H1 (cell line): Measurements from ENCODE around the gene RASEF. TPM values are rescaled to one million over a fixed set of nuclear protein-coding genes. Genes with fewer than 3 reads are reported as not detected.

ENCODE experiments used
- CTCF ChIA-PET: fragments of 300-600 bp; sonication (Branson Sonifier 250); formaldehyde crosslinking; loops from one replicate; lab custom pipeline; 2021; ENCODE audit not compliant: partially characterized antibody; lab: Charles Lee
- POLR2A ChIA-PET: fragments of 300-600 bp; sonication (Branson Sonifier 250); formaldehyde crosslinking; loops from one replicate; lab custom pipeline; 2021; ENCODE audit warnings: inconsistent platforms; ENCODE audit not compliant: partially characterized antibody; lab: Charles Lee
- DNase-seq, 2 experiments: peaks; one replicate each; pipeline versions ENCODE4 v3.0.0 to v3.0.0-alpha.2; 2010 to 2022; ENCODE audit warnings: low spot score in 2 of 2, low read depth in 1 of 2, mixed read lengths in 1 of 2
- FAIRE-seq: peaks from 2 replicates; lab custom pipeline; 2011; peaks lifted over from hg19 to GRCh38; lab: Jason Lieb, UNC
- H2AFZ ChIP-seq: 2 replicates; pipeline ENCODE4 v1.8.1; 2012; ENCODE audit warnings: low read length, inconsistent platforms
- H2AK5ac ChIP-seq: 2 replicates; pipeline ENCODE4 v1.6.1; 2013; ENCODE audit warnings: low read depth, low read length
- H2BK120ac ChIP-seq: replicated peaks from 2 replicates; pipeline ENCODE3; 2013; ENCODE audit warnings: low read depth, low read length, inconsistent platforms
- H2BK12ac ChIP-seq: 2 replicates; pipeline ENCODE4 v1.6.1; 2013; ENCODE audit warnings: low read depth, low read length
- H2BK15ac ChIP-seq: 2 replicates; pipeline ENCODE4 v1.6.1; 2013; ENCODE audit warnings: low read length
- H2BK20ac ChIP-seq: 2 replicates; pipeline ENCODE4 v1.6.1; 2013; ENCODE audit warnings: low read length
- H2BK5ac ChIP-seq: 2 replicates; pipeline ENCODE4 v1.6.1; 2013; ENCODE audit warnings: low read depth, low read length
- H3K14ac ChIP-seq: 2 replicates; pipeline ENCODE4 v1.6.1; 2013; ENCODE audit warnings: inconsistent platforms; ENCODE audit not compliant: insufficient read length
- H3K18ac ChIP-seq: 2 replicates; pipeline ENCODE4 v1.6.1; 2013; ENCODE audit warnings: low read length; ENCODE audit errors: extremely low read depth
- H3K23ac ChIP-seq: 2 replicates; pipeline ENCODE4 v1.6.1; 2013; ENCODE audit warnings: inconsistent platforms; ENCODE audit not compliant: insufficient read length
- H3K23me2 ChIP-seq: 2 replicates; pipeline ENCODE4 v1.6.1; 2013; ENCODE audit warnings: low read depth, low read length
- H3K27ac ChIP-seq: 2 replicates; pipeline ENCODE4 v1.6.1; 2011; ENCODE audit warnings: low read depth, low read length, inconsistent platforms
- H3K27me3 ChIP-seq, 4 experiments: replicated peaks in 1 of 4; 1 replicate in 1 of 4; 2 replicates in 3 of 4; pipeline versions ENCODE4 v1.6.1 to v1.8.1; 2011 to 2013; ENCODE audit warnings: low read length in 3 of 4, mild to moderate bottlenecking in 3 of 4, inconsistent platforms in 2 of 4, mixed read lengths in 2 of 4, moderate library complexity in 1 of 4; ENCODE audit not compliant: control insufficient read depth in 3 of 4, insufficient read depth in 3 of 4; ENCODE audit errors: extremely low read depth in 1 of 4
- H3K36me3 ChIP-seq, 4 experiments: 2 replicates each; pipeline versions ENCODE4 v1.6.1 to v1.8.1; 2011 to 2013; ENCODE audit warnings: mild to moderate bottlenecking in 4 of 4, low read length in 3 of 4, moderate library complexity in 2 of 4, control low read depth in 1 of 4, inconsistent platforms in 1 of 4; ENCODE audit not compliant: insufficient read depth in 4 of 4, control insufficient read depth in 2 of 4
- H3K4ac ChIP-seq: replicated peaks from 2 replicates; pipeline ENCODE3; 2013; ENCODE audit warnings: low read length, low read depth, mixed read lengths, inconsistent platforms; ENCODE audit not compliant: insufficient read length
- H3K4me1 ChIP-seq, 4 experiments: replicated peaks in 1 of 4; 1 replicate in 1 of 4; 2 replicates in 3 of 4; pipeline versions ENCODE4 v1.6.1 to v1.8.1; 2011 to 2013; ENCODE audit warnings: low read length in 3 of 4, inconsistent platforms in 2 of 4, mixed read lengths in 1 of 4; ENCODE audit not compliant: insufficient read depth in 4 of 4, control insufficient read depth in 3 of 4
- H3K4me2 ChIP-seq, 2 experiments: 2 replicates each; pipeline versions ENCODE4 v1.6.1 to v1.8.1; 2011 to 2013; ENCODE audit warnings: low read depth in 2 of 2, low read length in 2 of 2, control low read depth in 1 of 2, inconsistent platforms in 1 of 2, mild to moderate bottlenecking in 1 of 2; ENCODE audit not compliant: insufficient read depth in 1 of 2
- H3K4me3 ChIP-seq, 4 experiments: fragments of 200-600, 300-600 bp in 1 of 4; sonication (generic), shearing (Covaris generic), sonication (Bioruptor Twin) in 1 of 4; 2 replicates each; pipeline versions ENCODE4 v1.5.1 to v1.8.1; 2011 to 2016; ENCODE audit warnings: low read length in 4 of 4, low read depth in 3 of 4, control low read depth in 2 of 4, inconsistent platforms in 2 of 4, mild to moderate bottlenecking in 2 of 4, mixed read lengths in 1 of 4, moderate library complexity in 1 of 4; ENCODE audit not compliant: insufficient read depth in 2 of 4; ENCODE audit errors: extremely low read depth in 1 of 4
- H3K56ac ChIP-seq: replicated peaks from 2 replicates; pipeline ENCODE3; 2013; ENCODE audit warnings: low read depth, mild to moderate bottlenecking, mixed read lengths, low read length, inconsistent platforms; ENCODE audit not compliant: insufficient read length
- H3K79me1 ChIP-seq: 2 replicates; pipeline ENCODE4 v1.6.1; 2013; ENCODE audit warnings: low read depth, low read length, control low read depth
- H3K79me2 ChIP-seq, 2 experiments: 2 replicates each; pipeline versions ENCODE4 v1.6.1 to v1.8.1; 2012 to 2013; ENCODE audit warnings: low read length in 2 of 2, mild to moderate bottlenecking in 2 of 2, inconsistent platforms in 1 of 2; ENCODE audit not compliant: insufficient read depth in 2 of 2, control insufficient read depth in 1 of 2
- H3K9ac ChIP-seq, 4 experiments: replicated peaks in 1 of 4; 1 replicate in 1 of 4; 2 replicates in 3 of 4; pipeline versions ENCODE4 v1.6.1 to v1.8.1; 2011 to 2013; ENCODE audit warnings: low read depth in 3 of 4, low read length in 3 of 4, control low read depth in 2 of 4, mild to moderate bottlenecking in 2 of 4, moderate library complexity in 2 of 4, inconsistent platforms in 1 of 4; ENCODE audit errors: extremely low read depth in 1 of 4
- H3K9me3 ChIP-seq, 2 experiments: 2 replicates each; pipeline versions ENCODE4 v1.6.1 to v1.8.1; 2012 to 2013; ENCODE audit warnings: mild to moderate bottlenecking in 2 of 2, moderate library complexity in 2 of 2, control low read depth in 1 of 2, inconsistent platforms in 1 of 2, low read depth in 1 of 2, low read length in 1 of 2, mixed read lengths in 1 of 2; ENCODE audit not compliant: insufficient read depth in 2 of 2
- H4K20me1 ChIP-seq, 2 experiments: replicated peaks in 1 of 2; 2 replicates each; pipeline versions ENCODE3 to v1.8.1; 2011 to 2013; ENCODE audit warnings: inconsistent platforms in 2 of 2, low read length in 2 of 2, mild to moderate bottlenecking in 1 of 2; ENCODE audit not compliant: insufficient read depth in 2 of 2, control insufficient read depth in 1 of 2
- H4K5ac ChIP-seq: 2 replicates; pipeline ENCODE4 v1.6.1; 2013; ENCODE audit warnings: low read length, low read depth, mixed read lengths, inconsistent platforms; ENCODE audit not compliant: insufficient read length
- H4K8ac ChIP-seq: 2 replicates; pipeline ENCODE4 v1.8.0; 2013; ENCODE audit warnings: mild to moderate bottlenecking, moderate library complexity, low read length, inconsistent platforms; ENCODE audit not compliant: insufficient read depth; ENCODE audit errors: extremely low read depth
- H4K91ac ChIP-seq: replicated peaks from 2 replicates; pipeline ENCODE3; 2013; ENCODE audit warnings: low read length, mixed read lengths, inconsistent platforms; ENCODE audit not compliant: insufficient read length
- EGR1 ChIP-seq: IDR thresholded peaks from 2 replicates; pipeline ENCODE4 v1.6.1; 2011; ENCODE audit warnings: low read depth, low read length, borderline replicate concordance
- RNF2 ChIP-seq: fragments of 200-900, 300-1000 bp; sonication (generic); IDR thresholded peaks from 2 replicates; pipeline ENCODE4 v1.7.1; 2016; ENCODE audit warnings: borderline replicate concordance, low read depth, mild to moderate bottlenecking, antibody characterized with exemption, low read length; ENCODE audit not compliant: poor library complexity, severe bottlenecking; ENCODE audit errors: missing control alignments
- WGBS, 2 experiments: shearing (Covaris generic) in 1 of 2; methylation state at CpG; one replicate each; pipeline versions ENCODE4 v1.1.6 to v1.1.7; 2013 to 2015; ENCODE audit warnings: low lambda C conversion rate in 2 of 2, mixed read lengths in 2 of 2, inconsistent platforms in 1 of 2, low coverage in 1 of 2, missing lambda C conversion rate in 1 of 2; ENCODE audit not compliant: insufficient replicate concordance in 2 of 2, insufficient coverage in 1 of 2, insufficient read length in 1 of 2; ENCODE audit errors: extremely low coverage in 1 of 2, missing lambda C conversion rate in 1 of 2; 5-methylcytosine and 5-hydroxymethylcytosine counted together
- long read RNA-seq, 2 experiments: library from RNA in 1 of 2; library from capped mRNA in 1 of 2; stranded (forward); transcript quantifications; one replicate each; pipeline ENCODE4 v2.0.0, GENCODE V29; 2021; ENCODE audit warnings: inconsistent platforms in 1 of 2
- polyA minus RNA-seq, 3 experiments: library from RNA; depleted of rRNA, polyadenylated mRNA; stranded (reverse); fragments of >200 nt; gene quantifications; 1 replicate in 2 of 3; 2 replicates in 1 of 3; pipeline ENCODE4 v1.2.3, GENCODE V29; 2011
- polyA plus RNA-seq, 7 experiments: library from polyadenylated mRNA; depleted of rRNA in 3 of 7; stranded (reverse) in 5 of 7; unstranded in 2 of 7; fragments of >200 nt in 5 of 7; fragments of 200-250 nt in 2 of 7; gene quantifications; 1 replicate in 5 of 7; 2 replicates in 1 of 7; 4 replicates in 1 of 7; pipeline versions ENCODE4 v1.2.1 to v1.2.3, GENCODE V29; 2011 to 2013; ENCODE audit warnings: missing spikeins in 2 of 7, mixed read lengths in 2 of 7
- total RNA-seq: library from RNA; stranded (reverse); fragmentation: NEBNext Ultra II Directional; extraction: Animal tissue kit (Norgen Biotek cat#: 25700); gene quantifications from 2 replicates; pipeline ENCODE4 v1.2.1, GENCODE V29; 2021
- TF ChIP-seq, protein P1 (sequence below), 3 experiments: IDR thresholded peaks; 1 replicate in 2 of 3; 2 replicates in 1 of 3; pipeline versions ENCODE4 v1.5.1 to v1.6.1; 2011; ENCODE audit warnings: low read length in 3 of 3, mild to moderate bottlenecking in 3 of 3, inconsistent platforms in 2 of 3, low read depth in 1 of 3, moderate library complexity in 1 of 3; ENCODE audit not compliant: insufficient read depth in 1 of 3; ENCODE audit errors: control extremely low read depth in 1 of 3

The RASEF gene
- 4.3 and 4.6 TPM in 2 replicates for total RNA-seq
- 1.1 and 1.2 TPM in 2 replicates for polyA plus RNA-seq (2011; rRNA removed)
- 2.0 TPM for polyA plus RNA-seq (2011; cell fraction: cytosol; rRNA removed)
- 2.5 TPM for polyA plus RNA-seq (2011; cell fraction: nucleus; rRNA removed)
- 1.6 to 2.3 TPM (median 1.9 TPM) in 4 replicates for polyA plus RNA-seq (2012, experiment 1 of 2)
- polyA plus RNA-seq (2012, experiment 2 of 2), result 0.09 TPM
- 3.1 TPM for polyA plus RNA-seq (2013, experiment 1 of 2)
- polyA plus RNA-seq (2013, experiment 2 of 2), result 3.0 TPM
- polyA minus RNA-seq (2011; rRNA and poly(A)+ RNA removed), result 3.2 and 3.4 TPM in 2 replicates
- polyA minus RNA-seq (2011; cell fraction: cytosol; rRNA and poly(A)+ RNA removed), result 3.6 TPM
- 10.8 TPM for polyA minus RNA-seq (2011; cell fraction: nucleus; rRNA and poly(A)+ RNA removed)
- long read RNA-seq, experiment 1, partial matches to known transcripts, result 0 of 5 reads
- long read RNA-seq, experiment 1, other reads (novel, unspliced or antisense), result 5 of 5 reads
- long read RNA-seq, experiment 2, partial matches to known transcripts, result 0 of 1 reads
- long read RNA-seq, experiment 2, other reads (novel, unspliced or antisense), result 1 of 1 reads

DNA sequence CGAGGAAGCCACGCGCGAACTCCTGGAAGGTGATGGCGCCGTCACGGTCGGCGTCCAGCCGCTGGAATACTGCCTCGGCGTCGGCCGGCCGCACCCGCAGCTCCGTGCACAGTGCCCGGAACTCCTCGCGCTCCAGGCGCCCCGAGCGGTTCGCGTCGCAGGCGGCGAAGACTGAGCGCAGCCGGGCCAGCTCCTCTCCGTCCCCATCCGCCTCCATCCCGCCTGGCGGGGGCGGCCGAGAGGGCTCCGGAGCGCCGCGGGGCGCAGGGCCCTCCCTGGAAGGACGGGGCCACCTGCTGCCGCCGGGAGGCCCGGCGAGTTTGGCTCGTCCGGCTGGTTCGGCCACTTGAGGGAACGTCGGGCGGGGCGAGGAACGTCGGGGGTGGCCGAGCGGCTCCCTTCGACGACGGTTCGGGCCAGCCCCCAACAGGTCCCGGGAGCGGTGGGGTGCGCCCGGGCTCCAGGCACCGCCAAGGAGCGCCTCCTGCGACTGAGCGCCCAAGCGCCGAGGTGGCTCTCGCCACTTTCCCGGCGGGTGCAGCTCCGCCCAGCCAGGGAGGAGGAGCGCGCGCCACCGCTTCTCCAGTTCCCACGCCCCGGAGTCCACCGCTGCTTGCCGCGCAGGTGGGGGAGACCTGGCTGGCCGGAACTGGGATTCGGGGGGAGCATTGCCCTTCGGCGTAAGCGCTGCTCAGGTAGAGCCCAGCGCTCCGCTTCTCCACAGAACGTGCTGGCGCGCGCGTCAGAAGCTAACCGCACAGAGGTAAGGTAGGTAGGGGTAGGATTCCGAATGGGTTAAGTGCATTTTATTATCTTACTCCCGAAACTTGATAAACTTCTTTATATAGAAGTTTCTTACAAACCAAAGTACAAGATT is at the start of gene RASEF:
RASEF (minus strand) TSS at position 492 of the 877 bp plus-strand sequence; CDS start at position 217, 275 bp downstream.
- 3% methylated on average over 49 of the region's 99 CpGs; no CpG with 5 or more reads in 1 of the 2 experiments for WGBS, 2 experiments
- peaks cover 0 to 35% (median 14%) of the 10 kb centered on the region in 4 experiments; a peak in 6 of 7 replicates for H3K27me3 ChIP-seq
- H2AFZ ChIP-seq, result 0 out of 2 replicates have a peak within 1 kb of the TSS, but pooled peaks have one; percentile 33
- H3K4me3 ChIP-seq, result peak within 1 kb of the TSS; percentile 42 to 60 (median 49)
- H3K9me3 ChIP-seq, result no peaks in the 10 kb centered on the region
- H3K23ac ChIP-seq, result no peak within 1 kb of the TSS
- no peaks in the 10 kb centered on the region for H4K20me1 ChIP-seq
- H4K5ac ChIP-seq, result no peak within 1 kb of the TSS
- H3K4me1 ChIP-seq, result peaks cover 0 to 4% (median 0%) of the 10 kb centered on the region in 4 experiments; a peak in 1 of 7 replicates
- H2AK5ac ChIP-seq, result no peak within 1 kb of the TSS
- H3K4ac ChIP-seq, result no peak within 1 kb of the TSS
- no peaks in the 10 kb centered on the region for H3K79me1 ChIP-seq
- no peaks in the 10 kb centered on the region for H3K36me3 ChIP-seq
- peak; percentile 46 to 84 for DNase-seq
- FAIRE-seq, result no peak
- no peak within 1 kb of the TSS for H2BK15ac ChIP-seq
- CTCF ChIA-PET, result interaction anchor here (0.6 to 1.4 kb wide), 3 partner anchors 12 to 1662 kb away, joined by 3 to 4 read pairs (median 3); no protein-coding TSS in a partner anchor
- H3K4me2 ChIP-seq, result peak within 1 kb of the TSS; percentile 56 to 83
- POLR2A ChIA-PET, result interaction anchor here (0.6 to 1.2 kb wide), 3 partner anchors 157 to 1293 kb away, joined by 3 read pairs; no protein-coding TSS in a partner anchor
- H2BK5ac ChIP-seq, result no peak within 1 kb of the TSS
- no peak within 1 kb of the TSS for H3K56ac ChIP-seq
- H3K9ac ChIP-seq, result peak within 1 kb of the TSS in 3 of 4 experiments; percentile 8 to 39 (median 16); a peak in 2 of 7 replicates
- peak within 1 kb of the TSS; percentile 33 for H3K18ac ChIP-seq
- H2BK120ac ChIP-seq, result no peak within 1 kb of the TSS
- H4K91ac ChIP-seq, result no peak within 1 kb of the TSS
- peak within 1 kb of the TSS; percentile 40; the same call in 1 of the 2 replicates for H2BK12ac ChIP-seq
- H3K79me2 ChIP-seq, result no peaks in the 10 kb centered on the region
- no peak within 1 kb of the TSS for H3K27ac ChIP-seq
- H3K23me2 ChIP-seq, result peaks cover 5% of the 10 kb centered on the region; the same call in 1 of the 2 replicates
- H3K14ac ChIP-seq, result no peak within 1 kb of the TSS
- peak within 1 kb of the TSS; percentile 88 for H4K8ac ChIP-seq
- H2BK20ac ChIP-seq, result no peak within 1 kb of the TSS
- TF ChIP-seq, protein P1, sequence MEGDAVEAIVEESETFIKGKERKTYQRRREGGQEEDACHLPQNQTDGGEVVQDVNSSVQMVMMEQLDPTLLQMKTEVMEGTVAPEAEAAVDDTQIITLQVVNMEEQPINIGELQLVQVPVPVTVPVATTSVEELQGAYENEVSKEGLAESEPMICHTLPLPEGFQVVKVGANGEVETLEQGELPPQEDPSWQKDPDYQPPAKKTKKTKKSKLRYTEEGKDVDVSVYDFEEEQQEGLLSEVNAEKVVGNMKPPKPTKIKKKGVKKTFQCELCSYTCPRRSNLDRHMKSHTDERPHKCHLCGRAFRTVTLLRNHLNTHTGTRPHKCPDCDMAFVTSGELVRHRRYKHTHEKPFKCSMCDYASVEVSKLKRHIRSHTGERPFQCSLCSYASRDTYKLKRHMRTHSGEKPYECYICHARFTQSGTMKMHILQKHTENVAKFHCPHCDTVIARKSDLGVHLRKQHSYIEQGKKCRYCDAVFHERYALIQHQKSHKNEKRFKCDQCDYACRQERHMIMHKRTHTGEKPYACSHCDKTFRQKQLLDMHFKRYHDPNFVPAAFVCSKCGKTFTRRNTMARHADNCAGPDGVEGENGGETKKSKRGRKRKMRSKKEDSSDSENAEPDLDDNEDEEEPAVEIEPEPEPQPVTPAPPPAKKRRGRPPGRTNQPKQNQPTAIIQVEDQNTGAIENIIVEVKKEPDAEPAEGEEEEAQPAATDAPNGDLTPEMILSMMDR (IDR thresholded peaks at IDR 0.05; ENCODE audit: control extremely low read depth in 1 of 3, insufficient read depth in 1 of 3, low read depth in 1 of 3, low read length in 3 of 3), result peak in 2 of 3 experiments; percentile 6 to 8; a peak in 1 of 4 replicates
- no peak; the same call in 1 of the 2 replicates for TF ChIP-seq EGR1
- peak; percentile 1 for TF ChIP-seq RNF2
